ENCODE measurements around the gene TMEM116. TPM values are rescaled to one million over a fixed set of nuclear protein-coding genes. Genes with fewer than 3 reads are reported as not detected.

TMEM116 gene
- total RNA-seq, 4 donors from 2014 or later = 10.5 to 17.9 (median 14.5) TPM

DNA sequence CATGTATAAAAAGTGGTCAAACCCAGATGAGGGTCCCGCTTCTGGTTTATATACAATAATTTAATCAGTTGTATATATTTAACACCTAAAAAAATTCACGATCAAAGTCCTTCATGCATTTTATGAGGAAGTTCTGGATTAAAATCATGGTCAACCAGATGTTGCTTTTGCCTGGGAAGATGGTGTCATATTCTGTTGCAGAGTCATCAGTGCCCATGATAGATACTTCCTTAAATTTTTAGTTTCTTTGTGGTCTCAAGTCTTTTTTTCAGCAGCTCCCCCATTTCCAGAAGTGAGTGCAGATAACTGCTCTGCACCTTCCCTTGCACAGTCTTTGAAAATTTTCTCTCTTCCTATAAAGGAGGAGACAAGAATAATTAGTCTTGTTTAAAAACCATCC, 16.3 kb upstream of the TMEM116 start:
- TF ChIP-seq, protein P1, sequence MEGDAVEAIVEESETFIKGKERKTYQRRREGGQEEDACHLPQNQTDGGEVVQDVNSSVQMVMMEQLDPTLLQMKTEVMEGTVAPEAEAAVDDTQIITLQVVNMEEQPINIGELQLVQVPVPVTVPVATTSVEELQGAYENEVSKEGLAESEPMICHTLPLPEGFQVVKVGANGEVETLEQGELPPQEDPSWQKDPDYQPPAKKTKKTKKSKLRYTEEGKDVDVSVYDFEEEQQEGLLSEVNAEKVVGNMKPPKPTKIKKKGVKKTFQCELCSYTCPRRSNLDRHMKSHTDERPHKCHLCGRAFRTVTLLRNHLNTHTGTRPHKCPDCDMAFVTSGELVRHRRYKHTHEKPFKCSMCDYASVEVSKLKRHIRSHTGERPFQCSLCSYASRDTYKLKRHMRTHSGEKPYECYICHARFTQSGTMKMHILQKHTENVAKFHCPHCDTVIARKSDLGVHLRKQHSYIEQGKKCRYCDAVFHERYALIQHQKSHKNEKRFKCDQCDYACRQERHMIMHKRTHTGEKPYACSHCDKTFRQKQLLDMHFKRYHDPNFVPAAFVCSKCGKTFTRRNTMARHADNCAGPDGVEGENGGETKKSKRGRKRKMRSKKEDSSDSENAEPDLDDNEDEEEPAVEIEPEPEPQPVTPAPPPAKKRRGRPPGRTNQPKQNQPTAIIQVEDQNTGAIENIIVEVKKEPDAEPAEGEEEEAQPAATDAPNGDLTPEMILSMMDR (IDR thresholded peaks at IDR 0.05; ENCODE audit: low read depth) = no peak

DNA sequence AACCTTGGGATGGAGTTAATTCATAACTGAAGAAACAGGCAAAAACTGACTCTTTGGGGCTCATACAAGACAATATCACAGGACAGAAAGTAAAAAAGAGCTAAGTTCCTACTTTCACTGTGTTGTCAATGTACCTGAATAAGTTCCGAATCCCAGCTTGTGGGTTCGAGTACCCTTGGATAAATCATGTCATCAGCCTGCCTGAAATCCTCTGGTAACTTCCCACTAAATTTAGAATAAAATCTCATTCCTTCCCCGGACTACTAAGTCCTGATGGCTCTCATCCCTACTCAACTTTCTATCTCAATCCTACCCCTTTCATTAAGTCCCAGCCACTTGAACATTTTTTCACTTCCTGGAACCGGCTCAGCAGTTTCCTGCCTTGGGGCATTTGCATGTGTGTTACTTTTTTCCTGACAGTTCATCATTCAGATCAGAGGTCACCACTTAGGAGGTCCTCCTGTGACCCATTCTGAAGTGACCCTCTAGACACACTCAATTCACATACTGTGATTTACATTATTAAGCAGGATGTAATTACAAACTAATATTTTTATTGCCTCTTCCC, 12.9 kb upstream of the TMEM116 start:
- TF ChIP-seq, protein P1 (IDR thresholded peaks at IDR 0.05; ENCODE audit: low read depth) = no peak

DNA sequence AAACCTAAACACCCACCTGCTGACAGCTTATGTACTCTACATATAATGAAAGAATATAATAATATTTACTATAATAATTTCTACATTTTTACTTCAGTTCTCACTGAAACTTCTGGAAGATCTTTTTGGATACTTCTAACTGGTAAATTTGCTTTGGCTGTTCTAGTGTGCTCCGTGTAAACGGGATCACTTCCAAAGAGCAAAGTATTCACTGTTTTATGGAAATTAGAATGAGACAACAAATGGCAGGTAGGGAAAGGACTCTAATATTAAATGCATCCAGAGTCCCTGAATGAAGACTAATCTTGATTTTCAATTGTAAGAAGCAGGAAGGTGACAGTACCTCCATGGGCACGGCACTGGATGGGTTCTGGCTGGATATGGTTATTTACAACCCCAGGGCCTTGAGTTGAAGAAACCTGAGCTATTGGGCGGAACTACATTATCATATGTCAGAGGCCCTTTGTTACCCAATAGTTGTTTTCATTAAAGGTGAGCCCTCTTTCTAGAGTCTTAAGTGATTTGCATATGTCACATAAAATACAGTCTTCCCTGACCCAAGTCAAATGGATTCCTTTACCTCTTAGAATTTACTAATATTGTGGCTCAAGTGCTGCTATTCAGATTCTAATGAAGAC, 10.9 kb upstream of the TMEM116 start:
- TF ChIP-seq, protein P1 (IDR thresholded peaks at IDR 0.05; ENCODE audit: low read depth) = no peak

DNA sequence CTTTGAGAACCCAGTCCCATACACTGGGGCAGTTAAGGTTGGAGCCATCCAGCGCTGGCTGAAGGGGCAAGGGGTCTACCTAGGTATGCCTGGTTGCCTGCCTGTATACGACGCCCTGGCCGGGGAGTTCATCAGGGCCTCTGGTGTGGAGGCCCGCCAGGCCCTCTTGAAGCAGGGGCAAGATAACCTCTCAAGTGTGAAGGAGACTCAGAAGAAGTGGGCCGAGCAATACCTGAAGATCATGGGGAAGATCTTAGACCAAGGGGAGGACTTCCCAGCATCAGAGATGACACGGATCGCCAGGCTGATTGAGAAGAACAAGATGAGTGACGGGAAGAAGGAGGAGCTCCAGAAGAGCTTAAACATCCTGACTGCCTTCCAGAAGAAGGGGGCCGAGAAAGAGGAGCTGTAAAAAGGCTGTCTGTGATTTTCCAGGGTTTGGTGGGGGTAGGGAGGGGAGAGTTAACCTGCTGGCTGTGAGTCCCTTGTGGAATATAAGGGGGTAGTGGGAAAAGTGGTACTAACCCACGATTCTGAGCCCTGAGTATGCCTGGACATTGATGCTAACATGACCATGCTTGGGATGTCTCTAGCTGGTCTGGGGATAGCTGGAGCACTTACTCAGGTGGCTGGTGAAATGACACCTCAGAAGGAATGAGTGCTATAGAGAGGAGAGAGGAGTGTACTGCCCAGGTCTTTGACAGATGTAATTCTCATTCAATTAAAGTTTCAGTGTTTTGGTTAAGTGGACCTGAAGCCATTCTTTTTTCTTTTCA, 9.5 kb upstream of the TMEM116 start:
- TF ChIP-seq, protein P1 (IDR thresholded peaks at IDR 0.05; ENCODE audit: low read depth) = no peak

DNA sequence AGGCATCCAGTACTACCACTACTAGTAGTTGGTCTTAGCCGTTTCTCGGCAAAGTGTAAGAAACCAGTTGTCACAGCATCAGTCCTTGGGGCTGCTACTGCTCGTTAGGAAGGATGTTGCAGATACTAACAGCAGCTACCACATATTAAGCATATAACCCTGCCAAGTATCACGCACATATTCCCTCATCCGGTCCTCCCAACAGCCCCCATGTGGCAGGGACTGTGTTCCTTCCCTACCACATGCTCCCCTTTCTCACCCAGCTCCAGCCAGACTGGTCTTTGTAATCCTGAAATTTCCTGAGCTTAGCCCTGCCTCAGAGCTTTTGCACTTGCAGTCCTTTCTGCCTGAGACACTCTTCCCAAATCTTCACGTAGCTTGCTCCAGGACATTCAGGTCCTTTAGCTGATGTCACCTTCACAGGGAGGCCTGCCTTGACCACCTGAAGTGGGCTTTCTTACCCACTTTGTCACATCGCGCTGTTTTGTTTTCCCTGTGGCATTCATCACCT, 8.0 kb upstream of the TMEM116 start:
- TF ChIP-seq, protein P1 (IDR thresholded peaks at IDR 0.05; ENCODE audit: low read depth) = no peak

DNA sequence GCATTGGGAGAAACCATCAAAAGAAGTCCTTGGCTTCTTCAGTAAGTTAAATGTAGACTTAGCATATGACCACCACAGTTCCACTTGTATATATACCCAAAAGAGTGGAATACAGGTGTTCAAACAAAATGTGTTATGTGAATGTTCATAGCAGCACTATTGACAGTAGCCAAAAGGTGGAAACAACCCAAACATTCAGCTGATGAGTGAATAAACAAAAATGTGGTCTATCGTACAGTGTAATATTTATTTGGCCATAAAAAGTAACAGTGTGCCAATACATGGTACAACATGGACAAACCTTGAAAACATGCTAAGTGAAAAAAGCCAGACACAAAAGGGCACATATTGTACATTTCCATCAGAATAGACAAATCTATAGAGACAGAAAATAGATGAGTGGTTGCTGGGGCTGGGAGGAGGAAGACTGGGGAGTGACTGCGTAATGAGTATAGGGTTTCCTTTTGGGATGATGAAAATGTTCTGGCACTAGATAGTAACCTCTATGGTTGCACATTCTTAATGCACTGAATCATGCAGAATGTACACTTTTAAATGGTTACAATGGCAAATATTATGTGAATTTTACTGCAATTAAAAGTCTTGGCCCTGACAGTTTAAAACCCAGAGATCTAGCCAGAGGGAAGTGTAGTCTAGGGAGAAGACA, 5.7 kb upstream of the TMEM116 start:
- TF ChIP-seq, protein P1 (IDR thresholded peaks at IDR 0.05; ENCODE audit: low read depth) = no peak

DNA sequence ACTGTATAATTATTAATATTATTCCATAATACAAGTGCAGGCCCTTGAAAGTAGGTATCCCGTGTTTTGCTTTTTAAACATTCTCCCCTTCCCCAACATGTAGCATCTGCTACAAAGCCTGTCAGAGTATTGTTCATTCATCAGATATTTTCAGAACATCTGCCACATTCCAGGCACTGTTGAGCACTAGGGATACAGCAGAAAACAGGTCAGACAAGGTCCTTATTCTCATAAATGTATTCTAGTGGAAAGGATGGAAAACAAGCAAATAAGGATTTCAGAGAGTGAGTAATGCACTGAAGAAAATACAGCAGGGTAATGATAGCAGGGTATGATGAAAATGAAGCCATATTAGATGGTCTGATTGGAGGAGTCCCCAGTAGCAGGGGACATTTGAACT, 4.1 kb upstream of the TMEM116 start:
- TF ChIP-seq, protein P1 (IDR thresholded peaks at IDR 0.05; ENCODE audit: low read depth) = no peak
